Mesendoderm (in vitro differentiated cells): ENCODE data around the gene BRMS1.

Experiments
- DNase-seq: peaks from one replicate; pipeline ENCODE4 v3.0.0; 2013
- H2AK5ac ChIP-seq: 2 replicates; pipeline ENCODE4 v1.6.1; 2013; ENCODE audit warnings: low read length, inconsistent platforms
- H2BK120ac ChIP-seq: 2 replicates; pipeline ENCODE4 v1.6.1; 2013; ENCODE audit warnings: low read depth, mild to moderate bottlenecking, low read length, moderate library complexity, mixed read lengths
- H2BK15ac ChIP-seq: replicated peaks from 2 replicates; pipeline ENCODE4 v1.6.1; 2013; ENCODE audit warnings: low read depth, mild to moderate bottlenecking, moderate library complexity
- H2BK5ac ChIP-seq: 2 replicates; pipeline ENCODE4 v1.6.1; 2013; ENCODE audit warnings: low read length, inconsistent platforms
- H3K18ac ChIP-seq: 2 replicates; pipeline ENCODE4 v1.6.1; 2013; ENCODE audit warnings: mild to moderate bottlenecking, low read length, mixed read lengths
- H3K23ac ChIP-seq: one replicate; pipeline ENCODE4 v1.6.1; 2013; ENCODE audit warnings: low read length
- H3K27ac ChIP-seq: 2 replicates; pipeline ENCODE4 v1.5.1; 2013; ENCODE audit warnings: low read depth, mild to moderate bottlenecking, inconsistent platforms, low read length, moderate library complexity
- H3K27me3 ChIP-seq: 2 replicates; pipeline ENCODE4 v1.6.1; 2013; ENCODE audit warnings: low read length, control low read depth, mild to moderate bottlenecking, inconsistent platforms; ENCODE audit not compliant: insufficient read depth, poor library complexity
- H3K36me3 ChIP-seq: 2 replicates; pipeline ENCODE4 v1.6.1; 2013; ENCODE audit warnings: low read length, inconsistent platforms; ENCODE audit not compliant: control insufficient read depth, insufficient read depth
- H3K4ac ChIP-seq: one replicate; pipeline ENCODE4 v1.6.1; 2013; ENCODE audit warnings: low read depth, mild to moderate bottlenecking, low read length, moderate library complexity
- H3K4me1 ChIP-seq: 2 replicates; pipeline ENCODE4 v1.6.1; 2013; ENCODE audit warnings: low read depth, low read length, inconsistent platforms; ENCODE audit not compliant: control insufficient read depth
- H3K4me2 ChIP-seq: 2 replicates; pipeline ENCODE4 v1.6.1; 2013; ENCODE audit warnings: low read length
- H3K4me3 ChIP-seq: 2 replicates; pipeline ENCODE4 v1.5.1; 2013; ENCODE audit warnings: mild to moderate bottlenecking, low read length
- H3K56ac ChIP-seq: one replicate; pipeline ENCODE4 v1.6.1; 2013; ENCODE audit warnings: low read length
- H3K79me1 ChIP-seq: 2 replicates; pipeline ENCODE4 v1.6.1; 2013; ENCODE audit warnings: low read length, inconsistent platforms
- H3K79me2 ChIP-seq: 2 replicates; pipeline ENCODE4 v1.6.1; 2013; ENCODE audit warnings: mild to moderate bottlenecking, low read length; ENCODE audit not compliant: control insufficient read depth, insufficient read depth
- H3K9ac ChIP-seq: 2 replicates; pipeline ENCODE4 v1.6.1; 2013; ENCODE audit warnings: low read length, inconsistent platforms
- H4K5ac ChIP-seq: one replicate; pipeline ENCODE4 v1.6.1; 2013; ENCODE audit warnings: low read length
- H4K8ac ChIP-seq: one replicate; pipeline ENCODE4 v1.6.1; 2013; ENCODE audit warnings: low read depth, mild to moderate bottlenecking, control low read depth, low read length, moderate library complexity
- WGBS: extraction: QIAGEN DNeasy Blood & Tissue Kit; methylation state at CpG from one replicate; pipeline ENCODE4 v1.1.7; 2013; ENCODE audit warnings: low lambda C conversion rate, missing lambda C conversion rate; ENCODE audit not compliant: insufficient coverage; ENCODE audit errors: extremely low coverage; 5-methylcytosine and 5-hydroxymethylcytosine counted together

Gene BRMS1

GRCh38 chr11:66317723-66318599 is 26.9 kb downstream of the BRMS1 start:
- Histone ChIP-seq H4K8ac (no peak overlapping the region), H3K4ac (peak overlapping the region; percentile 75), H3K4me1 (peaks cover 16% of the 10 kb centered on the region), H2AK5ac (peak overlapping the region; percentile 74), H3K56ac (peak overlapping the region; percentile 77), H3K36me3 (no peaks in the 10 kb centered on the region), H2BK120ac (no peak overlapping the region), H3K9ac (peak overlapping the region; percentile 41), H3K4me3 (no peak overlapping the region), H3K27me3 (no peaks in the 10 kb centered on the region), H3K4me2 (no peak overlapping the region), H4K5ac (peak overlapping the region; percentile 52), H3K18ac (peak overlapping the region; percentile 62), H3K79me2 (no peaks in the 10 kb centered on the region), H3K79me1 (no peaks in the 10 kb centered on the region), H2BK15ac (no peak overlapping the region), H3K23ac (no peak overlapping the region), H2BK5ac (peak overlapping the region; percentile 18), H3K27ac (peak overlapping the region; percentile 26)
- peak; percentile 80 for DNase-seq
- WGBS, result no CpG with 5 or more reads among the region's 16 CpGs

- no peak overlapping the region for H3K23ac ChIP-seq
- WGBS, result no CpG with 5 or more reads among the region's 14 CpGs
- H3K79me1 ChIP-seq, result no peaks in the 10 kb centered on the region
- H2BK5ac ChIP-seq, result peak overlapping the region; percentile 37
- peak overlapping the region; percentile 18 for H3K4me2 ChIP-seq
- peak overlapping the region; percentile 25 for H3K9ac ChIP-seq
- H2BK15ac ChIP-seq, result no peak overlapping the region
- no peaks in the 10 kb centered on the region for H3K27me3 ChIP-seq
- no peaks in the 10 kb centered on the region for H3K36me3 ChIP-seq
- no peaks in the 10 kb centered on the region for H3K79me2 ChIP-seq
- peaks cover 16% of the 10 kb centered on the region for H3K4me1 ChIP-seq
- H4K5ac ChIP-seq, result no peak overlapping the region
- H2BK120ac ChIP-seq, result no peak overlapping the region
- peak overlapping the region; percentile 75 for H3K4ac ChIP-seq
- H3K56ac ChIP-seq, result peak overlapping the region; percentile 77
- no peak overlapping the region for H4K8ac ChIP-seq
- no peak overlapping the region for H3K4me3 ChIP-seq
- H3K18ac ChIP-seq, result peak overlapping the region; percentile 62
- DNase-seq, result peak; percentile 48
- peak overlapping the region; percentile 7 for H3K27ac ChIP-seq
- H2AK5ac ChIP-seq, result no peak overlapping the region
Measured at GRCh38 chr11:66317322-66317722, 27.6 kb downstream of the BRMS1 start.

- H2BK5ac ChIP-seq, result peak within 1 kb of the TSS; percentile 37
- H2BK15ac ChIP-seq, result no peak within 1 kb of the TSS
- H2AK5ac ChIP-seq, result no peak within 1 kb of the TSS
- no peaks in the 10 kb centered on the region for H3K27me3 ChIP-seq
- no peak within 1 kb of the TSS for H4K8ac ChIP-seq
- no peaks in the 10 kb centered on the region for H3K36me3 ChIP-seq
- H3K4me2 ChIP-seq, result peak within 1 kb of the TSS; percentile 18
- H2BK120ac ChIP-seq, result no peak within 1 kb of the TSS
- peak within 1 kb of the TSS; percentile 77 for H3K56ac ChIP-seq
- WGBS, result no CpG with 5 or more reads among the region's 29 CpGs
- peak within 1 kb of the TSS; percentile 7 for H3K27ac ChIP-seq
- DNase-seq, result peak; percentile 70
- H3K79me1 ChIP-seq, result no peaks in the 10 kb centered on the region
- peak within 1 kb of the TSS; percentile 62 for H3K18ac ChIP-seq
- no peak within 1 kb of the TSS for H3K23ac ChIP-seq
- H3K79me2 ChIP-seq, result no peaks in the 10 kb centered on the region
- H3K4me1 ChIP-seq, result peaks cover 16% of the 10 kb centered on the region
- H3K9ac ChIP-seq, result peak within 1 kb of the TSS; percentile 59
- no peak within 1 kb of the TSS for H3K4me3 ChIP-seq
- H4K5ac ChIP-seq, result no peak within 1 kb of the TSS
- H3K4ac ChIP-seq, result peak within 1 kb of the TSS; percentile 75
Measured at GRCh38 chr11:66316849-66317251, 28.1 kb downstream of the BRMS1 start, which contains the start of gene CD248. TSS of gene CD248 (minus strand) at chr11:66317044. CDS start at chr11:66317027, 17 bp downstream.

DNA sequence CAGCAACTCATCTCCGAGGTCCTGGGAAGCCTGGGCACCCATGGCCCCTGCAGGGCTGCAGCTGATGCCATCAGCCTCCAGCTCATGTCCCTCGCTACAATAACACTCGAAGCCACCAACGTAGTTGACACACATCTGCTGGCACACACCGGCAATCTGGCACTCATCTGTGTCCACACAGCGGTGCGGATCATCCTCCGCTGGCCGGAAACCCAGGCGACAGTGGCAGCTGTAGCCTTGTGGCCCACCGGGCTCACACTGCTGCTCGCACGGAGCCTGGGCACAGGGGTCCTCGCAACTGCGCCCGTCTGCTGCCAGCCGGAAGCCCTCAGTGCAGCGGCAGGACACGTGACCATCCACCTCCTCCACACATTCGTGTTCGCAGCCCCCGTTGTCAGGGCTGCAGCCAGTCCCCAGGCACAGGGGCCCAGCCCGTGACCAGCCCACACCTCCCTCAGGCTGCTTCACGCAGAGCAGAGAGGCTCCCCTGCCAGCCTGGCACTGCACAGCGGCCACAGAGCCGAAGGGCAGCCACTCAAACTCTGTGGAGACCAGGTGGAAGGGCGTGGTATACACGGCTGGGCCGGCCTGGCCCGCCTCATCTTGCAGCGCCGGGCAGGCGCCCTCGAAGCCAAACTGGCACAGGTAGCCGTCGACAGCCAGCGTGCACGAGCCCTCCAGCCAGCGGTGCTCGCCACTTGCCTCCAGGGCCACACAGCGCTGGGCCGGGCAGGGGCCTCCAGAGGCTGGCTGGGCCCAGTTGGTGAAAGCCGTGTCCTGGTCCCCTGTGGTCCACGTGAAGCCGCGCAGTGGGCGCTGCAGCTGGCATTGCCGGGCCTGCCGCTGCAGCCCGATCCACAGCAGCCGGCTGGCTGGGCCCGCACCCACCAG is 28.7 kb downstream of the BRMS1 start:
- H2BK5ac ChIP-seq, result no peak overlapping the region
- no peak overlapping the region for H3K4me3 ChIP-seq
- no peak overlapping the region for H2BK15ac ChIP-seq
- no peak overlapping the region for H4K8ac ChIP-seq
- H2BK120ac ChIP-seq, result no peak overlapping the region
- no peaks in the 10 kb centered on the region for H3K36me3 ChIP-seq
- no peak overlapping the region for H3K4ac ChIP-seq
- H3K4me2 ChIP-seq, result no peak overlapping the region
- no peak overlapping the region for H4K5ac ChIP-seq
- no peak overlapping the region for H3K23ac ChIP-seq
- WGBS, result no CpG with 5 or more reads among the region's 52 CpGs
- H3K27ac ChIP-seq, result no peak overlapping the region
- no peaks in the 10 kb centered on the region for H3K27me3 ChIP-seq
- H3K56ac ChIP-seq, result peak overlapping the region; percentile 76
- no peaks in the 10 kb centered on the region for H3K79me1 ChIP-seq
- peak overlapping the region; percentile 59 for H3K9ac ChIP-seq
- no peak for DNase-seq
- peaks cover 16% of the 10 kb centered on the region for H3K4me1 ChIP-seq
- H2AK5ac ChIP-seq, result no peak overlapping the region
- no peak overlapping the region for H3K18ac ChIP-seq
- H3K79me2 ChIP-seq, result no peaks in the 10 kb centered on the region

DNA sequence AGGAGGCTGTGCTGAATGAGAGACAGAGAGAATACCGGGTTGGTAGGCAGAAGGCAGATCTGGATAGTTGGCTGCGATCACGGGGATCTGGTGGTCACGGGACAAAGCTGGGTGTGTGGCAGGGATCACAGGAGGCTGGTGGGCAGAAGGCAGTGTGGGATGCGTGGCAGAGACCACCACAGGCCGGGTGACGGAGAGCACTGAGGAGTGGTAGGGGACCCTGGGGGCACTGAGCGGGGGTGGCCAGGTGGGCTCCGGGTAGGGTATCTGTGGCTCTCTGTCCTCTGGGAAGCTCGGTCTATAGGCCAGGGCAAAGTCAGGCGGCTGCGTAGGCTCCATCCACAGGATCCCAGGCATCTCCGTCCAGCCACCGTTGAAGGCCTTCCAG is 29.4 kb downstream of the BRMS1 start:
- Histone ChIP-seq H3K4me3 (no peak overlapping the region), H2AK5ac (no peak overlapping the region), H3K4ac (no peak overlapping the region), H3K79me2 (no peaks in the 10 kb centered on the region), H4K8ac (no peak overlapping the region), H3K36me3 (no peaks in the 10 kb centered on the region), H3K79me1 (no peaks in the 10 kb centered on the region), H3K27me3 (no peaks in the 10 kb centered on the region), H4K5ac (no peak overlapping the region), H2BK120ac (no peak overlapping the region), H2BK15ac (no peak overlapping the region), H3K18ac (no peak overlapping the region), H3K23ac (no peak overlapping the region), H3K9ac (no peak overlapping the region), H3K56ac (no peak overlapping the region), H2BK5ac (no peak overlapping the region), H3K27ac (no peak overlapping the region), H3K4me1 (peaks cover 16% of the 10 kb centered on the region), H3K4me2 (no peak overlapping the region)
- WGBS, result no CpG with 5 or more reads among the region's 14 CpGs
- no peak for DNase-seq
